GM18498 (cell line): Measurements from ENCODE around the gene PHF14.
A peak's percentile ranks its signal among the peaks of the same experiment; 100 is the strongest.
"Not testable (repeated sequence)": the region's sequence is repeated elsewhere in the genome, so short reads cannot be mapped to it uniquely, and the experiment has no call there.

Experiments
- ATAC-seq: cut with Tn5 transposase; IDR thresholded peaks from one replicate; pipeline ENCODE4 v1.9.1; 2021; ENCODE audit warnings: mild to moderate bottlenecking, moderate library complexity; ENCODE audit not compliant: unreplicated experiment

PHF14 gene

GRCh38 chr7:10973942-10974911 lies 555 bp downstream of the PHF14 start:
- ATAC-seq, result peak; percentile 27

GRCh38 chr7:10977113-10977512 lies 3.4 kb downstream of the PHF14 start:
- no peak for ATAC-seq

- ATAC-seq, result no peak
These were observed 7.6 kb downstream of the PHF14 start for GRCh38 chr7:10981317-10981716.

GRCh38 chr7:10990748-10991147 lies 17.1 kb downstream of the PHF14 start:
- ATAC-seq, result not testable (repeated sequence)

GRCh38 chr7:10995482-10996166 lies 22.0 kb downstream of the PHF14 start:
- ATAC-seq, result not testable (repeated sequence)

GRCh38 chr7:10998996-10999757 lies 25.5 kb downstream of the PHF14 start:
- ATAC-seq, result peak; percentile 54

GRCh38 chr7:11005202-11005601 lies 31.5 kb downstream of the PHF14 start:
- no peak for ATAC-seq

GRCh38 chr7:11006291-11006690 lies 32.6 kb downstream of the PHF14 start:
- no peak for ATAC-seq

- ATAC-seq, result no peak
These were observed 36.0 kb downstream of the PHF14 start for GRCh38 chr7:11009631-11010030.

- ATAC-seq, result no peak
These were observed 47.8 kb downstream of the PHF14 start for GRCh38 chr7:11021468-11021867.

- ATAC-seq, result no peak
These were observed 53.0 kb downstream of the PHF14 start for GRCh38 chr7:11026452-11027359.

- ATAC-seq, result no peak
These were observed 62.0 kb downstream of the PHF14 start for GRCh38 chr7:11035661-11036060.

- ATAC-seq, result no peak
These were observed 66.3 kb downstream of the PHF14 start for GRCh38 chr7:11039974-11040373.

GRCh38 chr7:11054033-11054432 lies 80.4 kb downstream of the PHF14 start:
- ATAC-seq, result no peak

- no peak for ATAC-seq
These were observed 87.2 kb downstream of the PHF14 start for GRCh38 chr7:11060893-11061292.

GRCh38 chr7:11062110-11062509 lies 88.4 kb downstream of the PHF14 start:
- no peak for ATAC-seq

GRCh38 chr7:11069591-11069990 lies 95.9 kb downstream of the PHF14 start:
- no peak for ATAC-seq

- no peak for ATAC-seq
These were observed 104.1 kb downstream of the PHF14 start for GRCh38 chr7:11077816-11078215.

GRCh38 chr7:11078247-11078834 lies 104.7 kb downstream of the PHF14 start:
- peak; percentile 52 for ATAC-seq

GRCh38 chr7:11079907-11080306 lies 106.2 kb downstream of the PHF14 start:
- ATAC-seq, result no peak
